Measurements from ENCODE around the gene HLA-DOB. TPM values are rescaled to one million over a fixed set of nuclear protein-coding genes. Genes with fewer than 3 reads are reported as not detected.

Gene HLA-DOB
- total RNA-seq (2014; rRNA removed; shearing (Covaris generic)): 0.10 TPM in 1 of 2 replicates, not detected in the other

GRCh38 chr6:32816746-32817204 is at the start of gene HLA-DOB:
HLA-DOB (minus strand) TSS chr6:32817002; CDS start chr6:32816951, 51 bp downstream.
- DNase-seq (ENCODE audit: low read depth): peak; percentile 40

GRCh38 chr6:32865724-32866443 is 49.1 kb upstream of the HLA-DOB start:
- no peak for DNase-seq (ENCODE audit: low read depth)

- no peak for DNase-seq (ENCODE audit: low read depth)
These were observed 45.9 kb upstream of the HLA-DOB start for GRCh38 chr6:32862725-32863124.

GRCh38 chr6:32860674-32861073 is 43.9 kb upstream of the HLA-DOB start:
- DNase-seq (ENCODE audit: low read depth): no peak

- DNase-seq (ENCODE audit: low read depth): no peak
These were observed 41.4 kb upstream of the HLA-DOB start for GRCh38 chr6:32858194-32858593.

GRCh38 chr6:32857156-32857891 is 40.5 kb upstream of the HLA-DOB start:
- no peak for DNase-seq (ENCODE audit: low read depth)

- no peak for DNase-seq (ENCODE audit: low read depth)
These were observed 38.8 kb upstream of the HLA-DOB start for GRCh38 chr6:32855467-32856174.

- DNase-seq (ENCODE audit: low read depth): peak; percentile 63
These were observed 37.8 kb upstream of the HLA-DOB start for GRCh38 chr6:32854376-32855178.

- DNase-seq (ENCODE audit: low read depth): peak; percentile 94
These were observed 37.0 kb upstream of the HLA-DOB start, which contains the start of the genes PSMB9 and TAP1 for GRCh38 chr6:32853541-32854375. PSMB9 (plus strand) TSS chr6:32854192; CDS start chr6:32854230, 38 bp downstream. TAP1 (minus strand) TSS chr6:32853704; CDS start chr6:32853636, 68 bp downstream.

GRCh38 chr6:32852844-32853540 is 36.2 kb upstream of the HLA-DOB start:
- peak; percentile 51 for DNase-seq (ENCODE audit: low read depth)

- peak; percentile 26 for DNase-seq (ENCODE audit: low read depth)
These were observed 35.4 kb upstream of the HLA-DOB start for GRCh38 chr6:32852018-32852843.

- DNase-seq (ENCODE audit: low read depth): no peak
These were observed 34.2 kb upstream of the HLA-DOB start for GRCh38 chr6:32851025-32851424.

GRCh38 chr6:32849126-32849525 is 32.3 kb upstream of the HLA-DOB start:
- no peak for DNase-seq (ENCODE audit: low read depth)

GRCh38 chr6:32847795-32848194 is 31.0 kb upstream of the HLA-DOB start:
- DNase-seq (ENCODE audit: low read depth): no peak

GRCh38 chr6:32847004-32847403 is 30.2 kb upstream of the HLA-DOB start:
- no peak for DNase-seq (ENCODE audit: low read depth)

- no peak for DNase-seq (ENCODE audit: low read depth)
These were observed 28.6 kb upstream of the HLA-DOB start for GRCh38 chr6:32845384-32845884.

- DNase-seq (ENCODE audit: low read depth): no peak
These were observed 28.1 kb upstream of the HLA-DOB start for GRCh38 chr6:32844839-32845383.

All from RPMI7951 (cell line).